ENCODE results near the gene CDKAL1. TPM values are rescaled to one million over a fixed set of nuclear protein-coding genes. Genes with fewer than 3 reads are reported as not detected.

CDKAL1 gene
- total RNA-seq, 2 donors from 2014 or later: 12.1 to 19.0 TPM

- H3K4me1 ChIP-seq (replicated peaks): no peaks in the 10 kb centered on the region
- no peak for DNase-seq (ENCODE audit: low spot score)
- H3K36me3 ChIP-seq: no peaks in the 10 kb centered on the region
- no peaks in the 10 kb centered on the region for H3K27me3 ChIP-seq (replicated peaks; ENCODE audit: insufficient read depth)
- no peak overlapping the region for H3K27ac ChIP-seq
- 93% methylated on average over 4 of the region's 4 CpGs for WGBS
- no peaks in the 10 kb centered on the region for H3K9me3 ChIP-seq
- no peak overlapping the region for H3K4me3 ChIP-seq
- TF ChIP-seq POLR2AphosphoS5 (IDR thresholded peaks at IDR 0.05) (no peak), POLR2A (IDR thresholded peaks at IDR 0.05) (no peak), CTCF (IDR thresholded peaks at IDR 0.05) (no peak)
- intact Hi-C loops (cut with DNase I): no loop called here
These were observed 205.8 kb downstream of the CDKAL1 start for GRCh38 chr6:20740088-20740487.

GRCh38 chr6:20740727-20741126 is 206.5 kb downstream of the CDKAL1 start:
- DNase-seq (ENCODE audit: low spot score): no peak
- H3K27me3 ChIP-seq (replicated peaks; ENCODE audit: insufficient read depth): no peaks in the 10 kb centered on the region
- no peaks in the 10 kb centered on the region for H3K36me3 ChIP-seq
- intact Hi-C loops (cut with DNase I): no loop called here
- no peak overlapping the region for H3K27ac ChIP-seq
- no peaks in the 10 kb centered on the region for H3K9me3 ChIP-seq
- TF ChIP-seq POLR2AphosphoS5 (IDR thresholded peaks at IDR 0.05): no peak
- TF ChIP-seq CTCF (IDR thresholded peaks at IDR 0.05): no peak
- no peak for TF ChIP-seq POLR2A (IDR thresholded peaks at IDR 0.05)
- 64% methylated on average over 4 of the region's 4 CpGs for WGBS
- H3K4me1 ChIP-seq (replicated peaks): no peaks in the 10 kb centered on the region
- H3K4me3 ChIP-seq: no peak overlapping the region

- DNase-seq (ENCODE audit: low spot score): no peak
- Histone ChIP-seq H3K4me1 (replicated peaks) (no peaks in the 10 kb centered on the region), H3K27me3 (replicated peaks; ENCODE audit: insufficient read depth) (no peaks in the 10 kb centered on the region), H3K4me3 (no peak overlapping the region), H3K9me3 (no peaks in the 10 kb centered on the region), H3K27ac (no peak overlapping the region), H3K36me3 (no peaks in the 10 kb centered on the region)
- 100% methylated on average over 2 of the region's 2 CpGs for WGBS
- no peak for TF ChIP-seq POLR2AphosphoS5 (IDR thresholded peaks at IDR 0.05)
- no peak for TF ChIP-seq CTCF (IDR thresholded peaks at IDR 0.05)
- TF ChIP-seq POLR2A (IDR thresholded peaks at IDR 0.05): no peak
- intact Hi-C loops (cut with DNase I): no loop called here
These were observed 207.2 kb downstream of the CDKAL1 start for GRCh38 chr6:20741490-20741889.

- 90% methylated on average over 9 of the region's 9 CpGs for WGBS
- no peak overlapping the region for H3K27ac ChIP-seq
These were observed 210.8 kb downstream of the CDKAL1 start for GRCh38 chr6:20744911-20745557.

GRCh38 chr6:20746024-20746423 is 211.8 kb downstream of the CDKAL1 start:
- Histone ChIP-seq H3K36me3 (no peaks in the 10 kb centered on the region), H3K9me3 (no peaks in the 10 kb centered on the region), H3K27ac (no peak overlapping the region), H3K27me3 (replicated peaks; ENCODE audit: insufficient read depth) (no peaks in the 10 kb centered on the region), H3K4me1 (replicated peaks) (no peaks in the 10 kb centered on the region), H3K4me3 (no peak overlapping the region)
- TF ChIP-seq POLR2A (IDR thresholded peaks at IDR 0.05) (no peak), POLR2AphosphoS5 (IDR thresholded peaks at IDR 0.05) (no peak), CTCF (IDR thresholded peaks at IDR 0.05) (no peak)
- no peak for DNase-seq (ENCODE audit: low spot score)
- intact Hi-C loops (cut with DNase I): no loop called here
- 65% methylated on average over 2 of the region's 2 CpGs for WGBS

More at GRCh38 chr6:20744911-20745557, 210.8 kb downstream of the CDKAL1 start:
- Histone ChIP-seq H3K36me3 (no peaks in the 10 kb centered on the region), H3K4me1 (replicated peaks) (no peaks in the 10 kb centered on the region), H3K9me3 (no peaks in the 10 kb centered on the region), H3K4me3 (no peak overlapping the region), H3K27me3 (replicated peaks; ENCODE audit: insufficient read depth) (no peaks in the 10 kb centered on the region)
- intact Hi-C loops (cut with DNase I): no loop called here
- TF ChIP-seq POLR2AphosphoS5 (IDR thresholded peaks at IDR 0.05) (no peak), POLR2A (IDR thresholded peaks at IDR 0.05) (no peak)
- DNase-seq (ENCODE audit: low spot score): no peak

Data from prostate gland (tissue), 2 donors.